HG02571 (cell line): Measurements from ENCODE around the gene MED10.

Experiments used
- ATAC-seq: cut with Tn5 transposase; IDR thresholded peaks from one replicate; pipeline ENCODE4 v1.9.1; 2021; ENCODE audit warnings: mild to moderate bottlenecking, moderate library complexity; ENCODE audit not compliant: unreplicated experiment

MED10 gene

DNA sequence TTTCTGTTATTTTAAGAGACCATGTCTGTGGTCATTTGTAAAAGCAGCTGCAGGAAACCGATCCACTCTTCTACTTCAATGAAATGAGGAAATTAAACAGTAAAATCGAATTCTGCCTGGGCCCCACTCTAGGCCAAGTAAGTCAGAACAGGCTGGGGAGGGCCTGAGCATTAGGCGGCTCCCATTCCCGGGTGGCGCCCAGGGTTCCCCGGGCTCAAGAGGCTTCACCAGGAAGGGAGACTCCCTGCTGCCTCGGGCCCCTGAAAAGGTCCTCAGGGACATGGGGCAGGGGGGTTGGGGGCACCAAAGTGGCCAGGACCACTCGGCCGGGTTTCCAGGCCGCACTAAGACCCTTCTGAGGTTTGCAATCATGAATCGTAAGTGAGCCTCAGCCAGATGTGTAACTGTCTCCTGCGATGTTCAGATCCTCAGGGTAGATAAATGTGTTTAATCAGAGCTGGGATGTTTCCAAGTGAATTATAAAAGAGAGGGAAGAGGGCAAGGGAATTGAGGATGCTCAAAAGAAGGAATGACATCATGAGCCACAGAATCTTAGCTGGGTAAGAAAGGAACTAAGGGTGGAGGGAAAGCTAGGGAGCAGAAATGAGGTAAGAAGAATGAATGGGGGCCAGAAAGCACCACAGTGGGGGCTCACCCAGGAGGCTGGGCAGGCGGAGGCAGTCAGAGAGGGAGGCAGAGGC, 24.6 kb downstream of the MED10 start:
- ATAC-seq, result no peak

DNA sequence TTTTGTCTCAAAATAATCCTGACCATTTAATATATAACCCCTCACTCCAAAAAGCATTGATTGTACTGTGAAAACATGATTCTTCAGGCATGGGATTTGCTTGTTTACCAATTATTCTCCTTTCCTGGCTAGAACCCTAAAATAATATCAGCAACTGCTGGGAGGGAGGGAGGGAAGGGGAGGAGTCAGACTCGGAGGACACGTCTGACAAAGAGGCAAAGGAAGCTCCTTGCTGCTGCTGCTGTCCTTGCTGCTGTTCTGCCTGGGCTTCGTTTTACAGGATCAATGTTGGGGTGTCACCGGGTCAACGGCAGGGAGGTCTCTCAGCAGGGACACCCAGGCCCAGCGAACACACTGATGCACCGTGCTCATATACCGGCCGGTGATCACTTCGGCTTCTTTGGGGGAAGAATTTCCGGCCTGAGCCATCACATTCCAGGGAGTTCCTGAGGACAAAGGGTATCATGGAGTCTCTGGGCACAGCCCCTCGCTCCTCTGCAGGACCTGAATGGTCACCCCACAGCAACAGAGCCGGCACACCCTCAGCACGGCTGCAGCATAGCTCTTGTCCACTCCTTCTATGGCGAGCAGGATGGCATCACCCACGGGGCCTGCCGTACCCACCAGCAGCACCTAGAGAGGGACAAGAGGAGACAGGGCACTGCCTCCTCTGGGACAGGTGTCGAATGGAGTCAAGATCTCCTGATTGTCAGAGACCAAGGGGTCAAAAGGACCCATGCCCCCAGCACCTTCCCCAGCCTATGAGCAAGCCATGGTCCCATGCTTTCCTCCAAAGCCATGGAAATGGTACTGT, 27.9 kb downstream of the MED10 start:
- no peak for ATAC-seq

DNA sequence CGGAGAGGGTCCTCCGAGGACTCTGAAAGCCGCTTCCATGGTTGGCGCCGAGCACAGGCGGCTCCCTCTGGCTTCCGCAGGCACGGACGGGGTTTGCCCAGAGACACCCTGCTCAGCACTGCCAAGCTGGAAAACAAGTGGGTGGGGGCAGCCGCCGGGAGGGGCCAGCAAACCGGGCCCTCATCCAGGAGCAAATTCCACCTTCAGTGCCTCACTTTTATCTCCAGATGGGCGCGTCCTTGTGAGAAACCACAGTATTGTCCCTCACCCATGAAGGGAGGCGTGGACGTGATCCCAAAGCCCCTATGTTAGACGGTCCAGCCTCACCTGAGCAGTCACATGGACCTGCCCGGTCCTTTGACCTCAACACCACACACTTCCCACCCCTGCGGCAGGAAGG, 29.0 kb downstream of the MED10 start:
- ATAC-seq, result no peak

DNA sequence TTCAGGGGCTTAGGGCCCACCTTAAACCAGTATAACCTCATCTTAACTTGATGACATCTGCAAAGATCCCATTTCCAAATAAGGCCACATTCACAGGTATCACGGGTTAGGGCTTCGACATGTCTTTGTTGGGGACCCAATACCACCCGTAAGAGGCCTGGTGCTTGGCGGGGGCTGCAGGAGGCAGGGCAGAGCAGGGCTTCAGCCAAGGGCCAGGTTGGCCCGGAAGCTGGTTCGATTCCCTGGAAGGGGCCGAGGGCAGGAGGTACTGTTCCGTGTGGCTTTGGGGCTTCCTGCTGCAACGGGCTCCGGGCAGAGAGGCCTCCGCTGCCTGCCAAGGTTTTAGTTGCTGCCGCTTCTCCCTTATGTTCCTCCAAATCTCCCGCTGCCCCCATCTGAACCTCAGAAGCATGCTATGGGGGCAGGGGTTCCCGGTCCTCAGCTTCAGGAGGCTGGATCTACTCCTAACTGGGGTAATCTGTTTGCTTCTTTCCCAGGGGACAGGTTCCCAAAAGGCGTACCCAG, 29.8 kb downstream of the MED10 start:
- no peak for ATAC-seq

DNA sequence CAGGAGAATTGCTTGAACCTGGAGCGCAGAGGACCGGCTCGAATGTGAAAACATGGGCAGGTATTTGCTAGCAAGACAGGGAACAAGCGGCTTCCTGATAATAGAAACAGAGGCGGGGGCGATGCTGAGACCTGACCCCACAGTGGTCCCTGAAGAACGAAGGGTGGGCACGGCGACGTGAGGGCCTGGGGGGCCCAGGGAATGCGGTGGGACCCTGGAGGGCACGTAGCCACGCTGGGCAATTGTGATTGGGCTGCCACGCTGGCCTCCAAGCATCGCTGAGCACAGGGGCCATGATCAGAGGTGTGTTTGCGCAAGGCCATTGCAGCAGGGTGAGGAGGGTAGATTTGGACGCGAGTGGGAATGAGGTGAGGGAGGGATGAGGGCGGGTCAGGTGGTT, 30.7 kb downstream of the MED10 start:
- ATAC-seq, result no peak

DNA sequence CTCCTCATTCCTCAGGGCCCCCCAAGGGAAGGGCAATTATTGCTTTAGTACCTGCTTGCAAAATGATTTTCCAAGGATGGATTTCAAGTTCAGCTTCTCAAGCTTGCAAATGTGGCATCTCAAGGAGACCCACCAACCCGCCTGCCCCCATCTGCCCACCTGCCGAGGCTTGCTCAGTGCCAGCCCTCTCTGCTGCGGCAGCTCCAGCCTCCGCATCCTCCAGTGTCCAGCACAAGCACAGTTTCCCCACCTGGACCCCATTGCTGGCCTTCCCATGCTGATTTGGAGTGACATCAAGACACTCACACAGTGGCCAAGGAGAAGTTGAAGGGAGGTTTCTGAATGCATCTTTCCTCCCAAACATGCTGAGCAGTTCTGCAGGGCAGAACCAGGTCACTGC, 31.2 kb downstream of the MED10 start:
- no peak for ATAC-seq

DNA sequence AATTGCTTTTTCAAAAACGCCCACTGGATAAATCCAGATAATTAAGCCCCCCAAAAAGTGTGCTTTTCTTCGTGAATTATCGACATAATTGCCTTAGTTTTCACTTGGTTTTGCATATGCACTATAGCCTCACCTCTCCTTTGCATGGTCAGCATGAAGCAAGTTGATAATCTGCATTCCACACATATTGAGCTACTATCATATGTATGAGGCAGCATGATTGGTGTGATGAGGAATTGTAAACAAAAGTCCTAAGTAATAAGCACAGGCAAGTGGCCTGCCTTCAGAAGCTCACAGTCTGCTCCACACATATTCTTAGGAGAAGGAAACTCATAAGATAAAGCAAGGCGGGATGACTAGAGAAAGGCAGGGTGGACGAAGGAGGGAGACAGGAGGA, 33.8 kb downstream of the MED10 start:
- ATAC-seq, result no peak

DNA sequence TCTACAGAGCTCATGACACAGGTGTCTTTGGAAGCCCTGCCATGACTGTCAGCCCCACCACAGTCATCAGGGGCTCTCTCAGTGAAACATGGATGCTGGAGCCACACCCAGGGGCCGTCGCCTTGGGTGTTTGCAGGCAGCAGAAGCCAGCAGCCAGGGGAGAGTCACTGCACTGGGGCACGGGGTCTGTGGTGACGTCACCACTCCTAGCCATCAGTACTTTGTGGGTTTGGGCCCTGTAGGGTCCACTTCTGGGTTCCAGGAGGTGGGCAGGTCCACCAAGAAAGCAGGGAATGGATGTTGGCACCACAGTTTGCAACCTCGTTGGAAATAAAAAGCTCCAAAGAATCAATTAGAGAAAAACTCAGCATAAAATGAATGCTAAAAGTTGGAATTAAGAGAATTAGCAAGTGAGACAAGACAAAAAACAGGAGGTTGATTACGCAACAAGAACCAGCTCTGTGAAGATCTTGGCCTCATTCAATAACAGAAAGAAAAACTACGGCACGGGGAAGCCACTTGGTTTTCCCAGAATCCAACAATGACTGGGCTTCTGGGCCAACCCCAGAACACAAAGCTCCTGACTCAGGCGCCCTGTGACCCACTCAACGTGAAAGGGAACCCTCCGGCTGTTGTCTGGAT, 34.3 kb downstream of the MED10 start:
- no peak for ATAC-seq

DNA sequence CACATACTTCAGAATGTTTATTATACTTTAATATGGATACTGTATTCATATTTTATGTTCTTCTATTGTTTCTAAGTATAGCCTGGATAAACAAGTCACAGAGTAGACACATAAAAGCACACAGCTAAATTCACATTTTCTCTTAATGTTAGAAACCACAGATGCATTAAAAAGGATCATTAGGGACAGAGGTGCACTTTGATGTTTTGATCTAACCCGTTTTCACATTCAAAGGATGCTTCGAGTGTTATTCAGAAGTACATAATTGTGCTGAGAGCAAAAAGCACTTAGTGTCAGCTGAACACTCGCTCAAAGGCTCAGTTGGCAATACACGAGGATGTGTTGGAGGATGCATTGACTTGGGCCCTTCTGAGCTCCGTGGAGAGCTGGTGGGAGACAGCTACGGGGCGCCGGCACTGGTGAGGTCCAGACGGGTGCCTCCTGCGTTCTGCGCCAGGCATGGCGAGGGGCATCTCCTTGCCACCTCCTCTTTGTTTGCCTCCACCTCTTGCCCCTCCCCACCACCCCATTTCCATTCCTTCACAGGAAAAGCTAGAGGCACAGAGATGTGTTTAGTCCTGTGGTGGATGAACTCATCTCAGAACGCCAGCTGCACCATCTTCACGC, 35.5 kb downstream of the MED10 start:
- ATAC-seq, result no peak

DNA sequence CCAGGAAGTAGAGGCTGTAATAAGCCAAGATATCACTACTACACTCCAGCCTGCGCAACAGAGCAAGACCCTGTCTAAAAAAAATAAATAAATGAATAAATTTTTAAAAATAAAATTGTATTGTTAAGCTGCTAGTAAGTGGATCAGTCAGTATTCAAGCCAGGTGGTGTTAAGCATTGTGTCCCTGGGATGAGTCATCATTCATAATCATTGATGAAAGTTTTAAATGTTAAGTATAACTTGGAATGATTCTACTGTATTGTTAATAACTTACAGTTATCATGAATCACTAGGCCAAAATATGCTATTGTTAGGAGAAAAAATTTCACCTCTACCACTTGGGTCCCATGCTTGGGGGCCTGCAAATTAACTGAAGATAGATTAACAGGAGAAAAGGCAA, 38.2 kb downstream of the MED10 start:
- no peak for ATAC-seq

DNA sequence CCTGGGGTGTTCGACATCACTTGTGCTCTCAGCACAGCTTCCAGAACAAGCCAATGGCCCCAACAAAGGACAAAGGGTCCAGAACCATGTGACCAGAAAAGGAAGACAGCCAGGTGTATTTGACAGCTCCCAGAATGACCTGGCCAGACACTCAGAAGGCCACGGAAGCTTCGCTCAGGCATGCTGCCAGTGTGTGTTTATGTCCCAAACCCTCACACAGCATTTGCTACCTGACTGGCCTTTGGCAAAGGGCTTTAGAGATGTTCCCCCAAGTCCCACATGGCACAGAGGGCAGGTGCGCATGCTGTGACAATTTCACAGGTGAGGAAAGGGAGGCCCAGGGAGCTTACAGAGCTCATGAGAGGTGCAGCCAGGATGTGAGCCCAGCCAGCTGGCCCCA, 39.5 kb downstream of the MED10 start:
- no peak for ATAC-seq

DNA sequence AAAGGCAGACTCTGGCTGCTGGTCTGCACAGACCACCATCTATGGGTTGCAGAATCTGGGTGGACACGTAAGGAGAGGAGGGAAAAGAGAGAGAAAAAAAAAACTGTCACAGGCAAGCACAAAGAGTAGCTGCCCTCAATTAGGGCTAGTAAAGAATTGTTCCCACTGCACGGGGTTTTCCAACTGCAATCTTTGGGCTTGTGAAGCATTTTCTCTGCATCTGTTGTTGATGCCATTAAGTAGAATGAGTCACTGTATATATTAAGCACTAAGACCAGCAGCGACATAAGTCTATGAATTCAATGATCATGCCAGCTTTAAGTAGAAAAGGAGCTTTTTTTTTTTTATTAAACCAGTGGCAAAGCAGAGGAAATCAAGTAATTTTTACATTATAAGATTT, 40.2 kb downstream of the MED10 start:
- no peak for ATAC-seq

DNA sequence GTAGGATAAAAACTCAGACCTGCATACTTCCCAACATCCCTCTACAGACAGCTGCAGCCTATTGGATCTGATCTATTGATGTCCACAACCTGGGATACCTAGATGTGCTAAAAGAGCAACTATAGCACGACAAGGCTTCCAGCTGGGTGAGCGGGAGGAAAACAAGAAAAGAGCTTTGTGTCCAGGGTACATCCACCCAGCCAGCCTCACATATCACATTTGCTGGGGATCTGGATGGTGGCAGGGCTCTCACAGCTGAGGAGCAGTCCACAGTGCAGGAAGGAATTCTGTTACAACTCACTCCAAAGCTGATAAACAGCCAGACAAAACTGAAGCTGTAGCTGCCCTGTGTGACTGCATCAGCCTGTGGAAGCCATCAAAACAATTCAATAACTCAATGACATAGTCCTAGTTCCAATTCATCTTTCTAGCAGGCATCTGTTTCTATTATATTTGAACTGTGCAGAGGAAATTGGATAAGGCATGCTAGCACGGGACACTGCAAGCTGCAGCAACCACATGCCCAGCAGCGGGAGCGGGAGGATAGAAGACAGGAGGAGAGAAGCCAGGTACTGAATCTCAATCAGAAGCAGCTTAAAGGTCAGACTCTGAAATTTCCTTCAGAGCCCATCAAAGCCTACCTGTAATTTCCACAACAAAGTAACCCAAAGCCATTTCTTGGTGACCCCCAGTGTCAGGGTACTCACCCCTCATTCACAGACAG, 45.0 kb downstream of the MED10 start:
- ATAC-seq, result no peak

DNA sequence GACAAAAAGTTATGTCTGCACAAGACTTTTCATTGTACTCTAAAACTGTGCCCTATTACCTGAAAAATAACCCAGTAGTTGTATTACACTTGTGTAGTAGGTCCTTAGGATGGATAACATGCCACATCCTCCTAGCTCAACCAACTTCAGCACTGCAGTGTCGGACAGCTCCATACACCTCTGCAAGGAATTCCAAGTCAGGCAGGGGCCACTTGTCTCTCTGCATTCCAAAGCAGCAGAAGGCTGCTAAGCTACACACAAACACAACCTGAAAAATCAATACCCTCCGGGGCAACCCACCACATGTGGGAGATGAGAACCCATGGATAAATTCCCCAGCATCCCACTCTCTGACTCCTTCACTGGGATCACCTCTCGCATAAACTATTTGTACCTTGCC, 50.2 kb downstream of the MED10 start:
- no peak for ATAC-seq

DNA sequence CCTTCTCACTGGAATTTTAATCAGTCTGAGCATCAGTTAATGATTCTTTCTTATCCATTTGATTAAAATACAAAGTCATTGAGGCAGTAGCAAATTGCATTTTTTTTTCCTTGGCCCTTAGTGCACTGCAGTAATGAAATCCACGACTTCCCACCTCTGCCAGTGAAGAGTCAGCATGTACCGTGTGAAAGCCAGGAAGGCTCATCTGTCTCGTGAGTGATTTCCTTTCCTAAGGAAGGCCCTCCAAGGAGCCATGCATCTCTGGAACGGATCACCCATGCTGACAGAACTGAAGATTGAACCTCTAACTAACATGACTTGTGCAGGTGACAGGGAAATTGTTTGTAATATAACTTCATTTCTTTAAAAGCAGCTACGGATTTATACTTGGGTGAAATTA, 51.6 kb downstream of the MED10 start:
- no peak for ATAC-seq

DNA sequence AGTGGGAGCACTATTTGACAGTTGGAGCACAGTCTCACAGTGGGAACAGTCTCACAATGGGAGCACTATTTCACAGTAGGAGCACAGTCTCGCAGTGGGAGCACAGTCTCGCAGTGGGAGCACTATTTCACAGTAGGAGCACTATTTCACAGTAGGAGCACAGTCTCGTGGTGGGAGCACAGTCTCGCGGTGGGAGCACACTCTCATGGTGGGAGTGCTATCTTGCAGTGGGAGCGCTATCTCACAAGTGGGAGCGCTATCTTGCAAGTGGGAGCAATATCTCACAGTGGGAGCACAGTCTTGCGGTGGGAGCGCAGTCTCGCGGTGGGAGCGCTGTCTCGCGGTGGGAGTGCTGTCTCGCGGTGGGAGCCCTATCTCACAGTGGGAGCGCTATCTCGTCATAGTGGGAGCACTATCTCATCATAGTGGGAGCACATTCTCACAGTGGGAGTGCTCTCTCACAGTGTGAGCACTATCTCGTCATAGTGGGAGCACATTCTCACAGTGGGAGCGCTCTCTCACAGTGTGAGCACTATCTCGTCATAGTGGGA, 56.1 kb downstream of the MED10 start:
- ATAC-seq, result no peak
